ENCODE measurements around the gene TRDN.

TRDN gene

GRCh38 chr6:123215211-123215610 is 421.5 kb downstream of the TRDN start:
- ATAC-seq, result no peak
- TF ChIP-seq CREB5 (CRISPR knock-in tag; IDR thresholded peaks at IDR 0.05; ENCODE audit: low read depth) (no peak), TSHZ2 (CRISPR knock-in tag; IDR thresholded peaks at IDR 0.05) (no peak), SNAI2 (CRISPR knock-in tag; IDR thresholded peaks at IDR 0.05) (no peak), ESRRG (CRISPR knock-in tag; IDR thresholded peaks at IDR 0.05) (no peak), BACH2 (CRISPR knock-in tag; IDR thresholded peaks at IDR 0.05; ENCODE audit: borderline replicate concordance) (no peak), CSRNP3 (CRISPR knock-in tag; IDR thresholded peaks at IDR 0.05) (no peak), ZFP3 (CRISPR knock-in tag; IDR thresholded peaks at IDR 0.05) (no peak), CSDC2 (CRISPR knock-in tag; IDR thresholded peaks at IDR 0.05) (no peak), PPARA (CRISPR knock-in tag; IDR thresholded peaks at IDR 0.05; ENCODE audit: borderline replicate concordance) (no peak), ZNF70 (CRISPR knock-in tag; IDR thresholded peaks at IDR 0.05) (no peak), PATZ1 (CRISPR knock-in tag; IDR thresholded peaks at IDR 0.05; ENCODE audit: borderline replicate concordance) (no peak), TCF4 (CRISPR knock-in tag; IDR thresholded peaks at IDR 0.05; ENCODE audit: borderline replicate concordance) (no peak)

- ATAC-seq, result no peak
These were observed 422.3 kb downstream of the TRDN start for GRCh38 chr6:123214433-123214832.

GRCh38 chr6:123213921-123214320 is 422.8 kb downstream of the TRDN start:
- no peak for ATAC-seq
- TF ChIP-seq BACH2 (CRISPR knock-in tag; IDR thresholded peaks at IDR 0.05; ENCODE audit: borderline replicate concordance), result no peak
- TF ChIP-seq SNAI2 (CRISPR knock-in tag; IDR thresholded peaks at IDR 0.05), result no peak
- TF ChIP-seq ZC3H10 (CRISPR knock-in tag; IDR thresholded peaks at IDR 0.05), result no peak
- no peak for TF ChIP-seq GLIS3 (CRISPR knock-in tag; IDR thresholded peaks at IDR 0.05)
- TF ChIP-seq ESRRG (CRISPR knock-in tag; IDR thresholded peaks at IDR 0.05), result no peak
- TF ChIP-seq TSHZ2 (CRISPR knock-in tag; IDR thresholded peaks at IDR 0.05), result no peak
- TF ChIP-seq PPARA (CRISPR knock-in tag; IDR thresholded peaks at IDR 0.05; ENCODE audit: borderline replicate concordance), result no peak
- no peak for TF ChIP-seq POU6F1 (CRISPR knock-in tag; IDR thresholded peaks at IDR 0.05; ENCODE audit: borderline replicate concordance, low read depth)
- TF ChIP-seq ZNF8 (CRISPR knock-in tag; IDR thresholded peaks at IDR 0.05), result no peak
- no peak for TF ChIP-seq ZFP30 (CRISPR knock-in tag; IDR thresholded peaks at IDR 0.05)

More at GRCh38 chr6:123214433-123214832, 422.3 kb downstream of the TRDN start:
- TF ChIP-seq ZNF565 (CRISPR knock-in tag; conservative IDR thresholded peaks at IDR 0.05; ENCODE audit: low read depth) (no peak), BACH2 (CRISPR knock-in tag; IDR thresholded peaks at IDR 0.05; ENCODE audit: borderline replicate concordance) (no peak), PPARA (CRISPR knock-in tag; IDR thresholded peaks at IDR 0.05; ENCODE audit: borderline replicate concordance) (no peak), CSDC2 (CRISPR knock-in tag; IDR thresholded peaks at IDR 0.05) (no peak), PATZ1 (CRISPR knock-in tag; IDR thresholded peaks at IDR 0.05; ENCODE audit: borderline replicate concordance) (no peak), ARNTL (CRISPR knock-in tag; IDR thresholded peaks at IDR 0.05; ENCODE audit: borderline replicate concordance, low read depth) (no peak)

Data from SK-N-SH treated with all-trans-retinoic acid at 6 μM for 48 hours (cell line).